AG09319 (cell line): ENCODE measurements around the gene SPATA20.

Experiments
- DNase-seq: peaks from one replicate; pipeline ENCODE4 v3.0.0-alpha.2; 2010; ENCODE audit warnings: low read depth; ENCODE audit errors: extremely low read depth
- TF ChIP-seq, protein P1 (sequence below): IDR thresholded peaks from 2 replicates; pipeline ENCODE4 v1.5.1; 2011; ENCODE audit warnings: low read depth, mild to moderate bottlenecking, inconsistent platforms, low read length, moderate library complexity

The SPATA20 gene

GRCh38 chr17:50586421-50587247 is 39.7 kb downstream of the SPATA20 start:
- TF ChIP-seq, protein P1, sequence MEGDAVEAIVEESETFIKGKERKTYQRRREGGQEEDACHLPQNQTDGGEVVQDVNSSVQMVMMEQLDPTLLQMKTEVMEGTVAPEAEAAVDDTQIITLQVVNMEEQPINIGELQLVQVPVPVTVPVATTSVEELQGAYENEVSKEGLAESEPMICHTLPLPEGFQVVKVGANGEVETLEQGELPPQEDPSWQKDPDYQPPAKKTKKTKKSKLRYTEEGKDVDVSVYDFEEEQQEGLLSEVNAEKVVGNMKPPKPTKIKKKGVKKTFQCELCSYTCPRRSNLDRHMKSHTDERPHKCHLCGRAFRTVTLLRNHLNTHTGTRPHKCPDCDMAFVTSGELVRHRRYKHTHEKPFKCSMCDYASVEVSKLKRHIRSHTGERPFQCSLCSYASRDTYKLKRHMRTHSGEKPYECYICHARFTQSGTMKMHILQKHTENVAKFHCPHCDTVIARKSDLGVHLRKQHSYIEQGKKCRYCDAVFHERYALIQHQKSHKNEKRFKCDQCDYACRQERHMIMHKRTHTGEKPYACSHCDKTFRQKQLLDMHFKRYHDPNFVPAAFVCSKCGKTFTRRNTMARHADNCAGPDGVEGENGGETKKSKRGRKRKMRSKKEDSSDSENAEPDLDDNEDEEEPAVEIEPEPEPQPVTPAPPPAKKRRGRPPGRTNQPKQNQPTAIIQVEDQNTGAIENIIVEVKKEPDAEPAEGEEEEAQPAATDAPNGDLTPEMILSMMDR: no peak

DNA sequence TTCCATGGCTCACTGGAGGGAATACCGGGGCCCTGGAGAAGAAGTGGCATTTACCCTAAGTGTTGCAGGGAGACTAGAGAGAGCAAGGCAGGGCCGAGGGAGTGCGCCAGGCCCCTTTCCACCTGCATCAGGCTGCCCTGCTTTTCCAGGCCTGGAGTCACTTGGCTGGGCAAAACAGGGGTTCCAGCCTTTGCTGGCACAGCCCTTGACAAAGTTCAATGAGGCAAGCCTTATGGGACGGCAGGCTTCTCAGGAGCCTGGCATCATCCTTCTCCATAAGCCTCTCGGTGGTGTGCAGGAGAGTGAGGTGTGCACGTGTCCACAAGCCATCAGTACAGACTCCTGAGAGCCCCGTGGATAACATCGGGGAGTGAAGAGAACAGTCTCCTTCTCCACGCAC is 40.6 kb downstream of the SPATA20 start:
- DNase-seq: no peak
- TF ChIP-seq, protein P1: no peak

More at GRCh38 chr17:50586421-50587247, 39.7 kb downstream of the SPATA20 start:
- DNase-seq: no peak

DNA sequence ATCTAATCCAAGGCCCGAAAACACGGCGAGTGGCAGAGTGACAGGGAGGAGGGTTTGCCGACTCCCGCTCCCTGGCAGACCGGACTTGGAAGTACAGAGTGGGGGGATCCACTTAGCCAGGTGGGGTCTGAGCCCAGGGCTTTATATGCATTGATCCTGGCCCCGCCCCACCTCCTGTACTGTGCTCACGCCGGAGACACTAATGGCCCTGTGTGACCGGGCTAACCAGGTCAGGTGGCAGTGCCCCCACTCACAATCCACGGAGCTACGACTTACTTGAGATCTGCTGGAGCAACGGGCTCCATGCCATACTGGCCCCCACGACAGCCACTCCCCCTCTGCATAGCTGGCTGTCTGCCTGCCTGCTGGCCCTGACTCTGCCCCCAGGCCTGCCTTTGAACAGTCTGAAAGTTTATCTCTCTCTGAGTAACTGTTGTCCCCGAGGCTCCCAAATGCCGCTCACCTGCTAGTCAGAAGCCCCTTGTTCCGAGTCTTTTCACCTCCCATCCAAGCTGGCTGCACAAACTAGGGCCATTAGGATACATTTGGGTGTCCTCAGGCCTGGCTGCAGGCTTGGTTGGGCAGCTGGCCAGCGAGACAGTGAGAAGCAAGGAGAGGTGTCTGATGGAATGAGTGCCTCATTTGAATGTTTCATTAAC is 41.5 kb downstream of the SPATA20 start:
- TF ChIP-seq, protein P1: no peak
- DNase-seq: no peak

DNA sequence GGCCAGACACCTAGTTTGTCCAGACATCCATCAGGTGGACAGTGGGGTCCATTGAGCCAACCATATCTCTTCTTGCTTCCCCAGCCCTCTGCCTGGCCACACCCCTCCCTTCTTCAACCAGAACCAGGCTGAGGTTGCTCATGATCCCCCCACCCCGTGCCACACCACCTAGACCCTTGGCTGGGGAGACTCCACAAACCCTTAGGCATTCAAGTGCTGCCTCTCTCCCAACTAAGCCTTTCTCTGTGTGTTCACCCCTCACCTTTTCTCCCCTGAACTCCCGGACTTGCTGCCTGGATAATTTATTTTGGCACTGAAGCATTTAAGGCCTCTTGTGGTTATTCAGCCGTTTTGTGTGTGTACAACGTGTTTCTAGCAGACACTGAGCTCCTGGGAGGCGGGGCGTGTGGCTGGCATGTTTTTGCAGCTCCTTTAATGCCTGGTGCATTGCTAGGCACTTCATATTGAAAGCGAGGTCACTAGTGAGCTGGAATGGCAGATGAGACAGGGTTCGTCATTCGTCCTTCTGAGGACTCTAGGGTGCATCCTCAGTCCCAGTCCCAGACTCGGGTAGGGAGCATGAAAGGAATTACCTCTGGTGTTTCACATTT is 42.2 kb downstream of the SPATA20 start:
- TF ChIP-seq, protein P1: no peak
- no peak for DNase-seq

DNA sequence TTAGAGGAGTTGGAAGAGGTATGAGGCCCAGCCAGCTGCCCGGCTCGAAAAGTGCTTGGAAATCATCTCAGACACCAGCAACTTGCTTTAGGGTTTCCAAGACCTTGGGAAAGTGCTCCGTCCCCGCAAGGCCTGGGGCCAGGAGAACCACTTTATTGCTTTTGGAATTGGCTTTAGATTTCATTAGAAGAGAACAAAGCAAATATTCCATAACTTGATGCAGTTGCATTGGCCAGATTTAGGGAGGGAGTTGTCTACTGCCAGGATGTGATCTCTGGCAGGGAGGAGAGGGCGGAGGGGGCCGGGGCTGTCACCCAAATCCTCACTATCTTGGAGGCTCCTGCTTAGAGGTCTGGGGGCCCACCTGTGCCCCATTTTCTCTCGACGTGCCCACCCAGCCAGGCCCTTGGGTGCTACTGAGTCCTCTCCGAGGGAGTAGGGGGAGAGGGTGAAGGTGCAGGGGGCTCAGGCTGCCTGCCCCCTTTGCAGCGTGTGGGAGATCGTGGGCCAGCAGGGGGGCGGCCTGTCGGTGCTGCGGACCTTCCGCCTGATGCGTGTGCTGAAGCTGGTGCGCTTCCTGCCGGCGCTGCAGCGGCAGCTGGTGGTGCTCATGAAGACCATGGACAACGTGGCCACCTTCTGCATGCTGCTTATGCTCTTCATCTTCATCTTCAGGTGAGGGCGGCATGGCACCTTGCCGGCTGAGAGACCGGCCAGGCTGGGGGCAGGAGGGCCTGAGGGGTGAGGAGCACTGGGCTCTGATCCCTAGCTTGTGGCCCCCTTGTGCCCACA is 44.2 kb downstream of the SPATA20 start:
- TF ChIP-seq, protein P1: no peak
- no peak for DNase-seq

- TF ChIP-seq, protein P1: no peak
- no peak for DNase-seq
These were observed 46.3 kb downstream of the SPATA20 start for GRCh38 chr17:50593321-50593720.
